KMS-11 (cell line): ENCODE results near the gene BTG4.

Experiments used
- H2AFZ ChIP-seq: fragments of 200-600 bp; sonication (generic); 2 replicates; pipeline ENCODE4 v1.6.1; 2016; ENCODE audit warnings: antibody characterized with exemption, mixed run types, low read depth
- H3K27ac ChIP-seq: fragments of 200-600 bp; sonication (generic); 2 replicates; pipeline ENCODE4 v1.6.1; 2016; ENCODE audit warnings: mild to moderate bottlenecking, mixed run types
- H3K27me3 ChIP-seq: fragments of 200-600 bp; sonication (generic); 2 replicates; pipeline ENCODE4 v1.6.1; 2017; ENCODE audit warnings: mild to moderate bottlenecking, low read depth, mixed run types, moderate library complexity; ENCODE audit not compliant: insufficient read depth
- H3K36me3 ChIP-seq: fragments of 200-600 bp; sonication (generic); 2 replicates; pipeline ENCODE4 v1.6.1; 2017; ENCODE audit warnings: mild to moderate bottlenecking, mixed run types; ENCODE audit not compliant: insufficient read depth
- H3K4me1 ChIP-seq: fragments of 200-600 bp; sonication (generic); 2 replicates; pipeline ENCODE4 v1.6.1; 2016; ENCODE audit warnings: mild to moderate bottlenecking, low read depth, mixed run types; ENCODE audit not compliant: poor library complexity, severe bottlenecking
- H3K4me2 ChIP-seq: fragments of 200-600 bp; sonication (generic); 2 replicates; pipeline ENCODE4 v1.7.0; 2016; ENCODE audit warnings: mild to moderate bottlenecking, mixed run types
- H3K4me3 ChIP-seq: fragments of 200-600 bp; sonication (generic); IDR thresholded peaks from 2 replicates; pipeline ENCODE4 v1.6.1; 2017; ENCODE audit warnings: low read depth, low read length, mixed read lengths; ENCODE audit not compliant: insufficient read depth
- H3K79me2 ChIP-seq: fragments of 200-600 bp; sonication (generic); 2 replicates; pipeline ENCODE4 v1.6.1; 2016; ENCODE audit warnings: low read depth, mixed run types; ENCODE audit not compliant: insufficient read depth
- H3K9ac ChIP-seq: fragments of 200-600 bp; sonication (generic); 2 replicates; pipeline ENCODE4 v1.6.1; 2016; ENCODE audit warnings: mild to moderate bottlenecking, mixed run types
- H4K20me1 ChIP-seq: fragments of 200-600 bp; sonication (generic); 2 replicates; pipeline ENCODE4 v1.6.1; 2016; ENCODE audit warnings: mild to moderate bottlenecking, mixed run types; ENCODE audit not compliant: insufficient read depth
- CTCF ChIP-seq: fragments of 200-600 bp; sonication (generic); conservative IDR thresholded peaks from 2 replicates; pipeline ENCODE4 v1.6.1; 2017; ENCODE audit warnings: low read depth, mild to moderate bottlenecking, antibody characterized with exemption, low read length, moderate library complexity, mixed read lengths

BTG4 gene

GRCh38 chr11:111524056-111524455 lies 11.9 kb upstream of the BTG4 start:
- H3K4me1 ChIP-seq, result peaks cover 44% of the 10 kb centered on the region
- no peak overlapping the region for H3K4me2 ChIP-seq
- H3K27ac ChIP-seq, result no peak overlapping the region
- H2AFZ ChIP-seq, result no peak overlapping the region
- H3K79me2 ChIP-seq, result no peaks in the 10 kb centered on the region
- no peaks in the 10 kb centered on the region for H4K20me1 ChIP-seq
- no peaks in the 10 kb centered on the region for H3K36me3 ChIP-seq
- TF ChIP-seq CTCF, result no peak
- H3K27me3 ChIP-seq, result no peaks in the 10 kb centered on the region
- H3K9ac ChIP-seq, result no peak overlapping the region
- H3K4me3 ChIP-seq, result no peak overlapping the region

- Histone ChIP-seq H3K9ac (no peak overlapping the region), H4K20me1 (no peaks in the 10 kb centered on the region), H2AFZ (no peak overlapping the region)
Observed at GRCh38 chr11:111523343-111523742, 11.2 kb upstream of the BTG4 start.

GRCh38 chr11:111522426-111522825 lies 10.2 kb upstream of the BTG4 start:
- H3K36me3 ChIP-seq, result no peaks in the 10 kb centered on the region
- H3K4me3 ChIP-seq, result no peak overlapping the region
- H3K9ac ChIP-seq, result no peak overlapping the region
- H3K79me2 ChIP-seq, result no peaks in the 10 kb centered on the region
- H2AFZ ChIP-seq, result no peak overlapping the region
- H3K4me1 ChIP-seq, result peaks cover 28% of the 10 kb centered on the region
- H3K27me3 ChIP-seq, result no peaks in the 10 kb centered on the region
- no peak for TF ChIP-seq CTCF
- no peaks in the 10 kb centered on the region for H4K20me1 ChIP-seq
- no peak overlapping the region for H3K4me2 ChIP-seq
- no peak overlapping the region for H3K27ac ChIP-seq

More at GRCh38 chr11:111523343-111523742, 11.2 kb upstream of the BTG4 start:
- H3K27me3 ChIP-seq, result no peaks in the 10 kb centered on the region
- no peaks in the 10 kb centered on the region for H3K79me2 ChIP-seq
- no peak overlapping the region for H3K4me2 ChIP-seq
- H3K4me3 ChIP-seq, result no peak overlapping the region
- peaks cover 37% of the 10 kb centered on the region for H3K4me1 ChIP-seq
- H3K36me3 ChIP-seq, result no peaks in the 10 kb centered on the region
- no peak overlapping the region for H3K27ac ChIP-seq
- no peak for TF ChIP-seq CTCF

- no peak for TF ChIP-seq CTCF
- Histone ChIP-seq H3K27me3 (no peaks in the 10 kb centered on the region), H3K27ac (no peak overlapping the region), H3K4me3 (no peak overlapping the region), H3K4me1 (peaks cover 15% of the 10 kb centered on the region), H3K36me3 (no peaks in the 10 kb centered on the region), H3K9ac (no peak overlapping the region), H3K4me2 (no peak overlapping the region), H2AFZ (no peak overlapping the region), H4K20me1 (no peaks in the 10 kb centered on the region), H3K79me2 (no peaks in the 10 kb centered on the region)
Observed at GRCh38 chr11:111521135-111521534, 8.9 kb upstream of the BTG4 start.
